Testis (tissue), 2 donors: ENCODE results near the gene NRN1.

Source experiments
- POLR2A ChIP-seq: fragments of 450-650 bp; IDR thresholded peaks from one replicate; pipeline ENCODE4 v1.6.1; 2017; ENCODE audit warnings: antibody characterized with exemption, mild to moderate bottlenecking, moderate library complexity
- TF ChIP-seq, protein P1 (sequence below), 3 experiments: fragments of 450-650 bp in 2 of 3; fragments of 200-600 bp in 1 of 3; sonication (generic) in 1 of 3; IDR thresholded peaks; one replicate each; pipeline ENCODE4 v1.5.1; 2016 to 2019; ENCODE audit warnings: antibody characterized with exemption in 3 of 3, mild to moderate bottlenecking in 2 of 3, moderate library complexity in 1 of 3

DNA sequence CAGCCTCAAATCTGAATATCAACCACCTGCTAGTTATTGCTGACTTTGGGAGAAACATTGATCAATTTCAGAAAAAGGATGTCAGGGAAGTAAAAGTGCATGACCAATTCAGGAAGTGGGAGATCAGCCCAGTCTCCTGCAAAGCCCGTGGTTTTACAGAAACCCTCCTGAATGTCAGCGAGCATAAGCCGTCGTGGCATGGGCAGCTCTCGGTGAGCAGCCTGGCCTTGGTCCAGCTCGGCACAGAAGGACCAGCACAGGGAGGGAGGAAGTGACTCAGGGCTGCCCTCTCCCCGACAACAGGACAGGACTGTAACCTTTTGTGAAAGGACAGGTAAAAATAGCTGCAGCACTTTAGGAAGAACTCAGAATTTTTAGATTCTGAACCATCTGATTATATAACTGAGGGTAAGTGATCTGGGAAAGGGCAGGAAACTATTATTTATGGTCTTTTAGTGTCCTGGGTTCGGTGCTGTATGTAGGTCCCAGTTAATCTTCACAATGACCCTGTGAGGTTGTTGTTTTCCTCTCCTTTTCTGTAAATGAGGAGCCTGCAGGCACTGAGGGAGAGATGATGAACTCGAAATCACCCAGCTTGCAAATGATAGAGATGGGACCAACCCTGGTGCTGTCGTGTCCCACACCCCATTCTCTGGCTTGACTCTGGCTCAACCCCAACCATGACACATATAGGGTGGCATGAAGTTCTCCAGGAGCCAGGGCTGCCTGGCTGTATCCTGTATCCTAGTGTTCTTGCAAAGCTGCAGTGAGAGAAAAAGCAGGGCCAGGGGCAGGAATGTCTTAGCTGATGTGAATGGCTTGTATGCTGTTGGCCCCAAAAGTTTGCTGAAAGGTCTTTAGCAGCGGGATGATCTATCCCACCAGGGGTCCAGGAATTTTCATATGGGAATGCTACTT is 37.6 kb downstream of the NRN1 start:
- TF ChIP-seq, protein P1, sequence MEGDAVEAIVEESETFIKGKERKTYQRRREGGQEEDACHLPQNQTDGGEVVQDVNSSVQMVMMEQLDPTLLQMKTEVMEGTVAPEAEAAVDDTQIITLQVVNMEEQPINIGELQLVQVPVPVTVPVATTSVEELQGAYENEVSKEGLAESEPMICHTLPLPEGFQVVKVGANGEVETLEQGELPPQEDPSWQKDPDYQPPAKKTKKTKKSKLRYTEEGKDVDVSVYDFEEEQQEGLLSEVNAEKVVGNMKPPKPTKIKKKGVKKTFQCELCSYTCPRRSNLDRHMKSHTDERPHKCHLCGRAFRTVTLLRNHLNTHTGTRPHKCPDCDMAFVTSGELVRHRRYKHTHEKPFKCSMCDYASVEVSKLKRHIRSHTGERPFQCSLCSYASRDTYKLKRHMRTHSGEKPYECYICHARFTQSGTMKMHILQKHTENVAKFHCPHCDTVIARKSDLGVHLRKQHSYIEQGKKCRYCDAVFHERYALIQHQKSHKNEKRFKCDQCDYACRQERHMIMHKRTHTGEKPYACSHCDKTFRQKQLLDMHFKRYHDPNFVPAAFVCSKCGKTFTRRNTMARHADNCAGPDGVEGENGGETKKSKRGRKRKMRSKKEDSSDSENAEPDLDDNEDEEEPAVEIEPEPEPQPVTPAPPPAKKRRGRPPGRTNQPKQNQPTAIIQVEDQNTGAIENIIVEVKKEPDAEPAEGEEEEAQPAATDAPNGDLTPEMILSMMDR (IDR thresholded peaks at IDR 0.05): no peak
- no peak for TF ChIP-seq POLR2A
